GM13976 (cell line): Measurements from ENCODE around the gene TECTB.

Experiments used
- DNase-seq: peaks from one replicate; pipeline ENCODE4 v3.0.0; 2012; ENCODE audit warnings: low spot score
- in situ Hi-C: fragments of 300-500 bp; cut with MboI; formaldehyde crosslinking; loops from one replicate; pipeline ENCODE4 v1.12.0; 2022; ENCODE audit warnings: low sequenced_read_pairs, mixed read lengths, inconsistent platforms; ENCODE audit not compliant: unreplicated experiment
- TF ChIP-seq, protein P1 (sequence below): IDR thresholded peaks from 2 replicates; pipeline ENCODE4 v1.5.1; 2012; ENCODE audit warnings: borderline replicate concordance, mild to moderate bottlenecking; ENCODE audit not compliant: insufficient read depth; ENCODE audit errors: extremely low read depth, missing control alignments, control extremely low read depth

Gene TECTB

DNA sequence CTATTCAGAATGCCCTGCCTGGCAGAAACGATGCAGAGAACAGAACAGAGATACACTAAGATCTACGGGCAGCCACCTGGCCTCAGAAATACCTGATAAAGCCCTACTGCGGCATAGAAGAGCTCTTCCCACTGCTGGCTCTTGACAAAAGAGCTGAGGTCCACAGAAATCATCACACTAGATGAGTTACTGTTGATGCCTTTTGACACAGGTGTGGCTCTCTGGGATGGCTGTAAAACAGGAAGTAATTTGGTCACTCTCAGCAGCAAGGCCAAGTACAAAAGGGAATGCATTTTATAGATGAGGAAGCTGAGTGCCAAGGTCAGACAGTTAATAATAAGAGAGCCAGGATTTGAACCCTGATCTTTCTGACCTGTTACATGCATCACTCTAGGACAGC is 55.8 kb downstream of the TECTB start:
- TF ChIP-seq, protein P1, sequence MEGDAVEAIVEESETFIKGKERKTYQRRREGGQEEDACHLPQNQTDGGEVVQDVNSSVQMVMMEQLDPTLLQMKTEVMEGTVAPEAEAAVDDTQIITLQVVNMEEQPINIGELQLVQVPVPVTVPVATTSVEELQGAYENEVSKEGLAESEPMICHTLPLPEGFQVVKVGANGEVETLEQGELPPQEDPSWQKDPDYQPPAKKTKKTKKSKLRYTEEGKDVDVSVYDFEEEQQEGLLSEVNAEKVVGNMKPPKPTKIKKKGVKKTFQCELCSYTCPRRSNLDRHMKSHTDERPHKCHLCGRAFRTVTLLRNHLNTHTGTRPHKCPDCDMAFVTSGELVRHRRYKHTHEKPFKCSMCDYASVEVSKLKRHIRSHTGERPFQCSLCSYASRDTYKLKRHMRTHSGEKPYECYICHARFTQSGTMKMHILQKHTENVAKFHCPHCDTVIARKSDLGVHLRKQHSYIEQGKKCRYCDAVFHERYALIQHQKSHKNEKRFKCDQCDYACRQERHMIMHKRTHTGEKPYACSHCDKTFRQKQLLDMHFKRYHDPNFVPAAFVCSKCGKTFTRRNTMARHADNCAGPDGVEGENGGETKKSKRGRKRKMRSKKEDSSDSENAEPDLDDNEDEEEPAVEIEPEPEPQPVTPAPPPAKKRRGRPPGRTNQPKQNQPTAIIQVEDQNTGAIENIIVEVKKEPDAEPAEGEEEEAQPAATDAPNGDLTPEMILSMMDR, result no peak
- no peak for DNase-seq
- in situ Hi-C loops, result no loop called here

DNA sequence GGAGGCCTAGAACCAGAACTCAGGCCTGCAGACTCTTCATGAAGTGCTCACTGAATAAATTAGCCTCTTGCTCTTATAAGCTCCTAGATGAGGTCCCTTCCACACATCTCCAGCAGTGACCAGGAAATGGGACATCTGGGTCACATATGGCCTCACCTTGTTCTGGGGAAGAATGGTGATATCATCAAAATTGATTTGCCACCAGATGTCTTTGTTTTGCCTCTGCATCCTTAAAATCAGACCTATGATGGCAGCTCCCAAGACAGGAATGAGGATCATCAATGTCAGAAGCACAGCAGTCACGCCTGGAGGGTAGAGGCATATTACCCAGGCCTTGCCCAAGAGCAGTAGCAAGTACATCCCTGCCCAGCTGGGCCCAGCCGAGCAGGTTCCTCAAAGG is 57.4 kb downstream of the TECTB start:
- in situ Hi-C loops, result no loop called here
- no peak for DNase-seq
- TF ChIP-seq, protein P1, result no peak

DNA sequence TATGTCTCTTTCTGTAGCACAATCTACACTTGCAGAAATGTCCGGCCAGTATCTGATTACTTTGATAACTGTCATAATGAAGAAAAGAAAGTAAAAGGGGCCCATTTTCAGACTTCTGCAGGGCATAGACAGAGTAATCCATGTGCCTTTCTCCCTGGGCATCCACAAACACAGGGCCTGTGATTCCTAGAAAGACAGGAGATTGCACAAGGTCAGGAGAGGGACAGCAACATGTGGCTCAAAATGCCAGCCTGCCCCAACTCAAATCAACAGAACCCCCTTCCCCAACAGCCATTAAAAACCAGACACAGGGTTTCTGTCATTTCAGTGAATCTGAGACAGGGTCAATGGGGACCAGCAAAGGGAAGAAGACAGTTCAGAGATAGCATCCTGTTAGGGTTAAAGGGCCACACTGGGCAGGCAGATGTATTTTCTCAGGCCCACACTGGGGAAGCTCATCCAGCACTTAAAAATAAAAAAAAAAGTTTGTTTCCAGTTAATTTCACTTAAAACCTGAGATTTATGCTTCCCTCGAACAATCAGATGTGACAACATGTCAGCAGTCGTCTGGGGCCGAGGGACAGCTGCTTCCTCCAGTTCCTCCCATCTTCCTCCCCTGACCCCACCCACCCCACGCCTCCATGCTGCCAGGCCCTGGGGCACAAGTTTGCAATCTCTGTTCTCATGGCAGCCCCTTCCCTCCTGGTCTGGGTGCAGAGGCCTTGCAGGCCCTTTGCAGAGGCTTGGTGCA is 60.0 kb downstream of the TECTB start:
- in situ Hi-C loops, result no loop called here
- no peak for DNase-seq
- TF ChIP-seq, protein P1, result no peak

DNA sequence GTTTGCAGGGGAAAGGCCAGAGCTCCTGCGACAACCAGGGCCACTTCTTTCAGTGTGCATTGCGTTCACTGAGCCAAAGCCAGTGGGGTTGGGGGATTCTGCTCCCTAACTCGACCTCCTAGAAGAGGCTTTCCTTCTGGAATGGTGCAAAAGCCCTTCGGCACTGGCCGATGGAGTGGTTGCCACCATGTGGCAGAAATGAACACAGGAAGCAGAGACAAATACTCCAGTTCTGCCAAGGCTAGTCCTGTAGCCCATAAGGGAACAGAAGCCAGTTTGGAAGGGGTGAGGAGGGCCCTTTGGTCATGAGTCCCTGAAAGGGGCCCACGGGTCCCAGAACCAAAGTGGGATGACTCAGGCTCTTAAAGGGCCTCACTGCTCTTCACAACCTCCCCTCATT is 61.1 kb downstream of the TECTB start:
- in situ Hi-C loops, result no loop called here
- DNase-seq, result no peak
- TF ChIP-seq, protein P1, result no peak

DNA sequence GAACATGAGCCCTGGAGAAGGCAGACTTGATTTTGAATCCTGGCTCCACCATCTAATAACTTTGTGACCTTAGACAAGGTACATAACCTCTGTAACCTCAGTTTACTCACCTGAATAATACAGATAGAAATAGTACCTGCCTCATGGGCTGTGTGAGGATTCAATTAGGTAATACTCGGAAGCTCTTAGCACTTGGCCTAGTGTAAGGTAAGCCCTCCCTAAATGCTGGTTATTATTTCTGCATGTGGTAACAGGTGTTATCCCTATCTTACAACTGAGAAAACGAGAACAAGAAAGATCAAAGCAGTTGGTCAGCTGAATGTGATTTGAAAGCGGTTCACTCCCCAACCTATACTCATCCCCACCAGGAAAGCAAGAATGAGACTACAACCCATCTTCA is 62.0 kb downstream of the TECTB start:
- TF ChIP-seq, protein P1, result no peak
- DNase-seq, result no peak
- in situ Hi-C loops, result no loop called here

DNA sequence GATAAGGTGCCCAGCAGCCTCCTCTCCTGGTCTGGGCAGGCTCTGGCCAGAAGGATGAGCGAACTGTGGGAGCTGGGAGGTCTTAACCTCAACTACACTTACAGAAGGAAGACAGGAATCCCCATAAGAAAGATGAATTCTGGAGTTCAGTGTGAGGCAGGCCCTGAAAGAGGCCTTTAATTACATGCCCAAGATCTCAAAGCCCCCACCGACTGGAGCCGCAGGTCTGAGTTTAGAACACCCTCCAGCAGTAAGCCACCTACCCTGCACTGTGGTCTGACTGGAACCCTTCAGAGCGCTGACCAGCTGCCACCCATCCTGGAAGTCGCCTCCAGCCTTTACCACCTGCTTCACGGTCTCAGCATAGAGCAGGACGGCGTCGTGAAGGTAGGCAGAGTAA is 62.5 kb downstream of the TECTB start:
- in situ Hi-C loops, result no loop called here
- DNase-seq, result no peak
- TF ChIP-seq, protein P1, result no peak
